HG03175 (cell line): Measurements from ENCODE around the gene KLHL24.
A peak's percentile ranks its signal among the peaks of the same experiment; 100 is the strongest.
"Not testable (repeated sequence)": the region's sequence is repeated elsewhere in the genome, so short reads cannot be mapped to it uniquely, and the experiment has no call there.

Experiments used
- ATAC-seq: cut with Tn5 transposase; IDR thresholded peaks from one replicate; pipeline ENCODE4 v1.9.1; 2021; ENCODE audit warnings: mild to moderate bottlenecking, moderate library complexity; ENCODE audit not compliant: unreplicated experiment

Gene KLHL24, protein sequence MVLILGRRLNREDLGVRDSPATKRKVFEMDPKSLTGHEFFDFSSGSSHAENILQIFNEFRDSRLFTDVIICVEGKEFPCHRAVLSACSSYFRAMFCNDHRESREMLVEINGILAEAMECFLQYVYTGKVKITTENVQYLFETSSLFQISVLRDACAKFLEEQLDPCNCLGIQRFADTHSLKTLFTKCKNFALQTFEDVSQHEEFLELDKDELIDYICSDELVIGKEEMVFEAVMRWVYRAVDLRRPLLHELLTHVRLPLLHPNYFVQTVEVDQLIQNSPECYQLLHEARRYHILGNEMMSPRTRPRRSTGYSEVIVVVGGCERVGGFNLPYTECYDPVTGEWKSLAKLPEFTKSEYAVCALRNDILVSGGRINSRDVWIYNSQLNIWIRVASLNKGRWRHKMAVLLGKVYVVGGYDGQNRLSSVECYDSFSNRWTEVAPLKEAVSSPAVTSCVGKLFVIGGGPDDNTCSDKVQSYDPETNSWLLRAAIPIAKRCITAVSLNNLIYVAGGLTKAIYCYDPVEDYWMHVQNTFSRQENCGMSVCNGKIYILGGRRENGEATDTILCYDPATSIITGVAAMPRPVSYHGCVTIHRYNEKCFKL

DNA sequence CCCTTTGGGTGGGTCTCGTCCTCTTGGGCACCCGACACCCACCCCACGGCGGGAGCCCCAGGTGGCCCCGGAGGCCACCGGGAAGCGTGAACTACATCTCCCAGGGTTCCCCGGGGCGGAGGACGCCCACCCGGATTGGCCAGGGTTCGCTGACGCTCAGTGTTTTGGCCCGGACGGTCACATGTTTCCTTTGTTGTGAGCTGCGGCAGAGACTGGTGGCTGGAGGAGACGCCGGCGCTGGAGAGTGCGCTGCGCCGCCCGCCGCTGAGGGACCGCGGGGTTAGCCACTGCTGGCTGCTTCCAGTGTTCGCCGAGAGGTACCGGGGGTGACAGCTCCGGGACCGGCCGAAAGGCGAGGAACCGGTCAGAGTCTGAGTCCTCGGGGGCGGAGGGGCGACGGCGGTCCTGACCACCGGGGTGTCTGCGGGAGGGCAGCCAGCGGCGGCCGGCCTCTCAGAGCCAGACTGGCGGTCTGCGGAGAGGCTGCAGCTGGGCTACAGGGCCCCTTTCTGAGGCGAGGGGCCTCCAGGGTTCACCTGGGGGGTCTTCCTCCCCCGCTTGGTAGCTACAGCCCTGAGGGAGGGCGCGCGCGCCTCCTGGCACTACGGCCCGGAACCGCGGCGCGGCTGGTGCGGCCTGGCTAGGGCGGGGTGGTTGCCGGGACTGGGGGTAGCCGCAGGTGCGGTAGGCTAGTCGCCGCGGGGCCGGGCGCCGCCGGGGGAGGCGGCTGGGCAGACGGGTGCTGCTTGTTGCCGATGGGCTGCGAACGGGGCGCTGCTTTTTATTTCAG, at the start of gene KLHL24:
Gene KLHL24, plus strand, starts transcription at position 193 of the 790 bp plus-strand sequence. CDS start 14,734 bp downstream, outside the sequence.
- ATAC-seq: peak; percentile 90

DNA sequence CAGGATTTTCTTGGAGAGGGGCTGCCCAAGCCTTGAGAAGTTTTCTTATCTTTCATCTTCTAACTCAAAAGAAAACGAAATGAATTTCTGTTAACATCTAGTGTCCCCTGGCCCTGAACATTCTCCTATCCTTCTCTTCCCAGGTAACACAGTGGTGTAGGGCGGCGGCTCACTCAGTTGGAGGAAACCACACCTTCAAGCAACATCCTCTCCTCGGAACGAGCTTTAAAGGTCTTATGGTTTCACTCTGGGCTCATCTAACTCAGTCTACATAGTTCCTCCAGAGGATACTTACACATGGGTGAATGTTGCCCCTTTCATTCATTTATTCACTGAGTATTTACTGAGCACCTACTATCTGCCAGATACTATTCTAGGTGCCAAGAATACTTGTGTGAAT, 48.9 kb upstream of the KLHL24 start:
- ATAC-seq: no peak

DNA sequence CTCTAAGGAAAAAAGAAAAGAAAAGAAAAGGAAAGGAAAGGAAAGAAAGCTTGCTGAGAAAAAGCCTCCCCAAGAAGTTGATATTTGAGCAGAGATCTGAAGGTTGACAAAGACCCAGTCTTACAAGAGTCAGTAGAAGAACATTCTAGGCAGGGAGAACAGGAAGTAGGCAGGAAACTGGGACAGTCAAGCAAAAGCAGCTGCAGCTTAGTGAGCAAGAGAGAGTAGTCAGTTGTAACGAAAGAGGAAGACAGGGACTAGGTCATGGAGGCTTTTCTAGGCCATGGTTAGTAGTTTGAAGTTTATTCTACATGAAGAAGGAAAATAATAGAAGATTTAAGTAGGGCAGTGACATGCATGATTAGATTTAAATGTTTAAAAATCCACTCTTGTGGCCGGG, 48.1 kb upstream of the KLHL24 start:
- no peak for ATAC-seq

DNA sequence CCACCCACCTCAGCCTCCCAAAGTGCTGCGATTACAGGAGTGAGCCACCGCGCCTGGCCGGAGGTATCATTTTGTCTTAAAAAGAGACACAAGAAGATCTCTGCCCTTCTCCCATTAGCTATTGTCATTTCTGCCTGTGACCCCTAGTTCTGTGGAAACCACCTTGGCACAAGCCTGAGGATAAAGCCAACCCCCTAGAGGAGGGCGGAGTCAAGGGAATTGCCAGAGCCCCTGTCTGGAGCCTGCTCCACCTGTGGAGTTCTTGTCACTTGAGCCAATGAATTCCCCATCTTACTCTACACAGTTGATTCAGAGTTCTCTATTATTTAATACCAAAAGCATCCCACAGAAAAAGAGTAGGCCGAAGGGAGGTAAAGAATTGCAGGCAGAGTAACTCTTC, 45.0 kb upstream of the KLHL24 start:
- ATAC-seq: no peak

DNA sequence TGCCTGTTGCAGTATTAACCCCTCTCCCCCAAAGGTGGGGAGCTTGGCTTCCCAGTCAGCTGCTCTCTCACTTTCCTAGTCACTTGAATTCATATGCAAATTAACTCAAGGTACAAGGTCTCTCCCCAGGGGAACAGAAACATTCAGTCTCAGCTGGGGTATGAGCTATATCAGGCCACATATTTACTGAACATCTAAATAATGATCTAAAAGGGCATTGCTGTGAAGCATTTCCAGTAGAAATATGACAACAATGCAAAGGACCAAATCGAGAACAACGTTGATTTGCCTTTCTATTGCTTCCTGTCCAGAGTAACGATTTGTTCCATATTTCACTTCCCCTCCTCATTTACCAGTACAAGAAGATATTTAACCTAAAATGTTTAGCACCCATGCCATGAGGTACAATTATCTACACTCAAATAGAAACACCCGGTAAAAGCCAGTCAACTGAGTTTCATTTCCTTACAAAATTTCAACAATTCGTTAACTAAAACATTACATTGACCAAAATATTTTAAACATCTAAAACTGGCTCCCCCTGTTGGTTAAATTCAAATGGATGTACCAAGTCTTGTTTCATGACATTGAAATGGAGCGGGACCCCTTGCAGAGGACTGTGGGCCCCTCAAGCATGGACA, 43.4 kb upstream of the KLHL24 start:
- ATAC-seq: peak; percentile 96

DNA sequence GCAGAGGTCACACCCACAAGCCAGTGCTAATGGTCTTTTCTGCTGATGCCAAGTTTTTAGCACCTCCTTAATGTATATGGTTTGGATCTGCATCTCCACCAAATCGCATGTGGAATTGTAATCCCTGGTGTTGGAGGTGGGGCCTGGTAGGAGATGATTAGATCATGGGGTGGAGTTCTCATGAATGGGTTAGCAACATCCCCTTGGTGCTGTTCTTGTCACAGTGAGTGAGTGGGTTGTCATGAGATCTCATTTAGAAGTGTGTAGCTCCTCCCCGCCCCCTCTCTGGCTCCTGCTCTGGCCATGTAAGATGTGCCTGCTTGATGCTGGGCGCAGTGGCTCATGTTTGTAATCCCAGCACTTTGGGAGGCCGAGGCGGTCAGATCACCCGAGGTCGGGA, 42.6 kb upstream of the KLHL24 start:
- no peak for ATAC-seq

DNA sequence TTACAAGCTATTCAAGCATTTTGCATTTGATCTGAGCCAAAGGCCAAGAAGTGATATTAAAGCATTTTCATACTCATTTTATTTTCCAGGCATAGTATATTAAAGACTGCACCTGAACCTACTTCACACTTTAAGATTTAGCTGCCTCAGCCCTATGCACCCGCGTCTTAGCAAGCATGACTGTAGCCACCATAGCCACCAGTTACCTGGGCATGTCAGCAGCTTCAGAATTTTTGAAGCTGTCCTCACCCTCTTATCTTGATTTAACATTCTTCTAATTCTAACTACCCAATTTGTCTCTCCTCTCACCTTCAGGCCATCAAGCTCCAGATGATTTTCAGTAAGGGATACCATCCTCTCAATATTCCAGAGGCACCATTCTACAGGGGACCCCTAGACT, 40.8 kb upstream of the KLHL24 start:
- no peak for ATAC-seq

DNA sequence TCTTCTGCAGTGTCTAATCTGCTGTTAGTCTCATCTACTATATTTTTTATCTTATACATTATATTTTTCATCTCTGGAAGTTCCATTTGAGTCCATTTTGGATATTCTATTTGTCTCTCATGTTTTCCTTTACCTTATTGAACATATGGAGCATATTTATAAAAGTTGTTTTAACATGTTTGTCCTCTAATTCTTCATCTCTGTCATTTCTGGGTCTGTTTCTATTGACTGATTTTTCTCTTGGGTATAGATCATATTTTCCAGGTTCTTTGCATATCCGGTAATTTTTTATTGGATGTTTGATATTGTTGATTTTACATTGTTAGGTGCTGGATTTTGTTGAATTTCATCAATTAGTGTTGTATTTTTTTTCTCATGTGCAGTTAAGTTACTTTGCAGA, 37.5 kb upstream of the KLHL24 start:
- ATAC-seq: no peak

DNA sequence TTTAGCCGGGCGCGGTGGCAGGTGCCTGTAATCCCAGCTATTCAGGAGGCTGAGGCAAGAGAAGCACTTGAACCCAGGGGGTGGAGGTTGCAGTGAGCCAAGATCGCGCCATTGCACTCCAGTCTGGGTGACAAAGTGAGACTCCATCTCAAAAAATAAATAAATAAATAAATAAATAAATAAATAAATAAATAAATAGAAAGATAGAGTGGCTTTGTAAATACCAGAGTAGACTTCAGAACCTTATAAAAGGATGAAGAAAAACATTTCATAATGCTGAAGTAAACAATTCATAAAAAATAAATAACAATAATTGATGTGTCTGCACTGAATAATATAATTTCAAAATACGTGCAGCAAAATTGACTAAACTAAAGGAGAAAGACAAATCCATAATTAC, 24.1 kb upstream of the KLHL24 start:
- ATAC-seq: not testable (repeated sequence)

DNA sequence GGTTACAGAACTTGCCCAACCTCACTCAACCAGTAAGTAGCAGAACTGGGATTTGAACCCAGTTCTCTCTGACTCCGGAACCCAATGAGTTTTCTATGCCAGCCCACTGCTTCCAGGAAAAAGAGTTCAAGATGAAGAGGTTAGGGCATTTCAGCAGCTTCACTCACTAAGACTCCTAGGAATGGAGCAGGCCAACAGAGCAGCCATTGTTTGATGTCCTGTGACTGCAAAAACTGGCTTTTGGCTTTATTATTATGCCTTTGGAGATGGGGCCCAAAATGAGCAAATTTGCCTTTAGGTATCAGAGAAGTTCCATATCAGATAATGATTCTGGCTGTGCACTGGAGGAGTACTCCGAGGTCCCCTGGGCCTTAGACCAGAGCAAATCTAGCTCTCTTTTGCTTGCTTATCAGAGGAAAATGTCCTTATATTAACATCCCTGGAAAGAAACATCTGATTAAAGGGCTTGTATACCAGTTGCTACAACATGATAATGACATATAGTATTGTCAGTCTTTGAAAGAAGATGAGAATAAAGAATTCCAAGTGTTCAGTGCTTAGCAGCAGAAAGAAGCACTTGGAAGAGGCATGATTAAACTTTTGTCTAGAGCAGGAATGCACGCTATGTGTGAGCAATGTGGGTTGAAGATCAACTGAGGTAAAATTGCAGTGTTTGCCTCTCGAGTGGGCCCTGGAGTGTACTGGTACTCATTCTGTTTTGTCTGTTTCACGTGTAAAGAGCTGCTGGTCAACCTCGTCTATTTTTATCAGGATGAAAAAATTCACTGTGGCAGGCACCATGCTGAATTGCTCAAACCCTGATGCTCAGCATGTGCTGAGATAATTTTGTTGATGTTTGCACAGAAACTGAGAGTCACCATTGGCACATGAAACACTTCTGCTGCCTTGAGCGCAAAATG, 21.8 kb upstream of the KLHL24 start:
- ATAC-seq: no peak

DNA sequence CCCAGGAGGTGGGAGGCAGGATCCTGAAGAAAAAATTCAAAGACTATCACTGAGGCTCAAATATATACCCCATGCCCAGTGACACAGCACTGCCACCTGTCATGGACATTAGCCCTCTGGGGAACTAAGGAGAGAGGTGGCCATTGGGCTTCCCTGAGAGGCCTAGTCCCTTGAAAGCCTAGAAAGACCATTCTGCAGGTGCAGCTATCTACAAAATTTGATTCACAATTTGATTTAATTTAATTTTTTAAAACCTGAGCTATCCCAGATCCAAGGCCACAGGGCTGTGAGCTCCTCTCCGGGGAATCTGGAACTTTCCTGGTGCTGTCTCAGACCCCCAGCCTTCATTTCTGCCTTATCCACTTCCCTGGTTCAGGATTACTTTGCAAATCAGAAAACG, 16.9 kb upstream of the KLHL24 start:
- no peak for ATAC-seq

DNA sequence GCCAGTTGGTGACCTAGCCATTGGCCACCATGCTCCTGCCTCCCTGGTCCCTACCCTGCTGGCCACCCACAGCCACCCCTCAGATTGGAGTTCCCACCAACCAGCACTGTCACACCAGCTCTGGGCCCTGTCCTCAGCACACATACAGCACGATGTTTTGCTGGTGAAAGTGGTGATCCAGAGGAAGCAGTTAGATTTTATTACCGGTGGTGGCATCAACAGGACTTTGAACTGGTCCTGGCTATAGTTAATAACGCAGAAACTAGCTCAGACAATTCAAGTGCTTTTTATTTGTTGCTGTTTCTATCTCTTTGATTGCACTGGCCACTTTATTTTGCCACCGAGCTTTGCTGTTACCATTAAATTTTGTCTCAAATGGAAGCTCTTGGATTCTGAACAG, 16.4 kb upstream of the KLHL24 start:
- ATAC-seq: no peak

DNA sequence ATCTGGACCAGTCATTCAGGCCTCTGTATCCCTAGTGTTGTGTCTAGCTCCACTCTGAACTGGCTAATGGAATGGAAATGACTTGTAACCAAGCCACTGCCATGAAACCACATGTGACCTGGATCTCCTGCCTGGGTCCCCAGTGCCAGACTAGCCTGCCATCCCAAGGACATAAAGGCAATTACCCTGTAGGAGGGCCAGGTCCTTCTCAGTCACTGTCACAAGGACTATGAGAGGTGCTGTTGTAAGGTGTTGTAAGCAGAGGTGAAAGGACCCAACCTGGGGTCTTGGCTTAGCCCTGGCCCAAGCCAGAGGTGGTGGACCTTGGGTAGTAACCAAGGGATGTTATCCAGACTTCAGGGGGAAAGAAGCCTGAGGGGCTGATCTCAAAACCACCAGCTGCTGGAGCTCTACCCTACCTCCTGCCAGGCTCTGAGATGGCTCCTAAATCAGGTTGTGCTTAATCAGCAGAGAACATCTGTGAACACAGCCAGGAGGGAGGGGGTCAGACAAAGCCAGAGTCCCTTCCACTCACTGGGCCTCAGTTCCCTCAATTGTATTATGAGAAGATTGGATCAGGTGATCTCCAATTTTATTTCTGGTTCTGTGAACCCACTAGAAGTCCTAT, 15.7 kb upstream of the KLHL24 start:
- no peak for ATAC-seq

DNA sequence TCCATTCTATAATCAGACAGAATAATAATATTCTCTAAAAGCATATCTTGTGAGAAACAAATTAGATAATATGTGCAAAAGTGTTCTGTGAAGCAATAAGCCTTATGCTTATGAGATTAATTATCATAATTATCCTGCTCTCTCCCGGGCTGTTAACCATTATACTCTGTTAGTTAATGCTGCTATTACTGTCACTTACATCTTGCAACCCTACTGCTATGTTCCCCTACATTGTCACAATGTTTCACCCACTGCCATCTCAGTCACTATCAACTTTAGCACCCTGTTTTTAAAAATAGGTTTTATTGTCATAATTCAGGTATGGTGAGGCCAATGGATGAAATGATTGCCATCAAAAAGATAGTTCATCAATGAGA, 15.2 kb upstream of the KLHL24 start:
- ATAC-seq: no peak

DNA sequence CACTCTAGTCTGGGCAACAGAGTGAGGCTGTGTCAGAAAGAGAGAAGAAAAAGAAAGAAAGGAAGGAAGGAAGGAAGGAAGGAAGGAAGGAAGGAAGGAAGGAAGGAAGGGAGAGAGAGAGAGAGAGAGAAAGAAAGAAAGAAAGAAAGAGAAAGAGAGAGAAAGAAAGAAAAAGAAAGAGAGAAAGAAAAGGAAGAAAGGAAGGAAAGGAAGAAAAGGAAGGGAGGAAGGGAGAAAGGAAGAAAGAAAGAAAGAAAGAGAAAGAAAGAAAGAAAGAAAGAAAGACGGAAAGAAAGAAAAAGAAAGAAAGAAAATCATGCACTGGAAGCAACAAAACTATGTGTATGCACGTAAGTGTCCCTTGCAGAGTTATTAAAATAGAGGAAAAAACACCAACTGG, 12.9 kb upstream of the KLHL24 start:
- not testable (repeated sequence) for ATAC-seq

DNA sequence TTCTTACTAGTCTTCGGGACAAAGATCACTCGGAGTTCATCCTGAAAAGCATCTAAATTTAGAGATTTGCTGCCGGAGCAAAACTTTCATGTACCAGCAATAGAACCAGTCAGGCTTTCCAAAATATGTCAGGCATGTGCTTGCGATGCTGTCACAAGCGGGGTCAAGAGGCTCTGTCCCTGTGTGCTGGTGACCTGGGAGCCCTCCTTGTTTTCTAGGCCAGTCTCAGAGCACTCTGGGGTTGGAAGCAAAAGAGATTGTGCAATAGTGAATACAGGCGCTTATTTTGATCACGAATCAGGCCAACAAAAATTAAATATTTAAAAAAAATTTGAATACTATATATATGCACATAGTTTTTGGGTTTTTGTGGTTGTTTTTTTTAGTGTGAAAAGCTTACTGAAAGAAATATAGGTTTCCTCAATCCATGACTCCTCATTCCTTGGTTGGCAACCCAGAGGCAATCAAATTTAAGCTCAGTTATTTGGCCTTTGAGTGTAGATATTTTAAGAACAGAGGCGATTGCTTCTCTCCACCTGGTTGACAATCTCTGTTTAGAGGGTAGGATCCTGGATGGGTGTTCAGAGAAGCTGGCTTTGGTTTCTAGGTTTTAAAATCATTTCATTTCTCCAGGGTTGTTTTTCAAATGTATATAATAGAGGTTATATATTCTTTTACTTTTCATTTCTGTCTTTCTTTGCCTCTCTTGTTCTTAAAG, 8.4 kb upstream of the KLHL24 start:
- ATAC-seq: no peak

DNA sequence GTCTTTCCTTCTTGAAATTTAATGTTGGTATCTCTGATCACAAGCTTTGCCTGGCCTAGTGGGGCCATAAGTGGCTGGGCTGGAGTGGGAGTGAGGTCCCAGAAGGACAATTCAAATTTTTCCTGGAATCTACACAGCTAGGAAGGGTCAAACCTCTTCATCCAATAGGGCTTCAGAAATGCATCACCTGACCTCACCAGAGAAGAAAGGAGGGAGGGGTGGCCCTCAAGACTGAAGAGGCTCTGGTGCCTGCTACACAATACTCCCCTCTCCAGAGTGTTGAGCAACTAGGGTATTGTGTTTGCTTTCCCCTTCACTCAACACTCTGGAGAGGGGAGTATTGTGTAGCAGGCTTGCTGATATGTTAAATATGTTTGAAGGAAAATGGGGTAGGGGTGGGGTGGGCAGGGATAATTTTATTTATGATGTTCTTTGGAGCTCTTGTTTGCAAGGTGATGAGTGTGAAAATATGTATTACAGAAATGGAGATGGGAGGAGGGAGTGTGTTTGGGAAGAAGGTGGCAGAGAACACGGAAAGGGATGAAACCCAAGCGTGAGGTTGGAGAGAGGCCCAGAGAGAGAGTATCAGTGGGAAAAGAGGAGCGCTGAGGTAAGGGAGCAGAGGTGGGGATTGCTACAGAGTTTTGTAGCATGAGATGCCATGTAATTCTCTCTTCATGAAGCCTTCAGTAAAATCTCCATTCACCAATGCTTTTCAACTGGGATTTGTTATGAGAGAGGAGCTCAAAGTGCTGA, 5.7 kb upstream of the KLHL24 start:
- ATAC-seq: no peak

DNA sequence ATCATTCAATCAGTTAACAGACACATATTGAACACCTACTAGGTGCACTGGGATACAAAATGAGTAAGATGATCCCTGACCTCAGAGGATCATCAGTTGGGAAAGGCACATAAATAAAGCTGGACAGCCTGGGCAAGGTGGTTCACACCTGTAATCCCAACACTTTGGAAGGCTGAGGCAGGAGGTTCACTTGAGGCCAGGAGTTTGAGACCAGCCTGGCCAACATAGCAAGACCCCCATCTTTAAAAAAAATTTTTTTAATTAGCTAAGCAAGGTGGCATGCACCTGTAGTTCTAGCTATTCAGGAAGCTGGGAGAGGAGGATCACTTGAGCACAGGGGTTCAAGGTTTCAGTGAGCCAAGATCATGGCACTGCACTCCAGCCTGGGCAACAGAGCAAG, 3.7 kb upstream of the KLHL24 start:
- ATAC-seq: no peak

DNA sequence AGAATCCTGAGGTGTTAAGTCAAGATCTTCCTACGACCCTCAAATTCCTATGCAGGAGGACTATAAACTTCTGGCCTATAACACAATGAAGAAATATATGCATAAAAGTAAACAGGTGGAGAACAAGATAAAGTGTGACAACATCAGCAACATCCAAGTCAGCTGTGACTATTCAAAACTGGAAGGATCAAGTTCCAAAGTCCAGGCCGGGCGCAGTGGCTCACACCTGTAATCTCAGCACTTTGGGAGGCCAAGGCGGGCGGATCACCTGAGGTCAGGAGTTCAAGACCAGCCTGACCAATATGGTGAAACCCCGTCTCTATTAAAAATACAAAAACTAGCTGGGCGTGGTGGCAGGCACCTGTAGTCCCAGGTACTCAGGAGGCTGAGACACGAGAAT, 2.7 kb upstream of the KLHL24 start:
- not testable (repeated sequence) for ATAC-seq
